SK-N-SH (cell line): ENCODE measurements around the gene AKAP9. TPM values are rescaled to one million over a fixed set of nuclear protein-coding genes. Genes with fewer than 3 reads are reported as not detected.

ENCODE experiments used
- CTCF ChIA-PET: fragments of 300-600, 350-600 bp; formaldehyde crosslinking; extraction: SDS; loops from one replicate; lab custom pipeline; 2021; lab: Yijun Ruan, JAX
- POLR2A ChIA-PET: fragments of 350-600 bp; sonication (Branson Sonifier 250); formaldehyde crosslinking; extraction: SDS; loops from one replicate; lab custom pipeline; 2020; ENCODE audit warnings: antibody characterized with exemption, inconsistent platforms; lab: Yijun Ruan, JAX
- DNase-seq: peaks from one replicate; pipeline ENCODE4 v3.0.0; 2012
- H2AFZ ChIP-seq: fragments of 200-600 bp; sonication (generic); 2 replicates; pipeline ENCODE4 v1.8.1; 2016; ENCODE audit warnings: antibody characterized with exemption, mild to moderate bottlenecking, low read depth
- H3F3A ChIP-seq: fragments of 200-600 bp; sonication (generic); replicated peaks from 2 replicates; pipeline ENCODE3; 2016; ENCODE audit warnings: antibody characterized with exemption, mild to moderate bottlenecking; ENCODE audit not compliant: insufficient read depth
- H3K27ac ChIP-seq, 2 experiments: fragments of 200-500 bp in 1 of 2; fragments of 200-600 bp in 1 of 2; sonication (Bioruptor generic) in 1 of 2; sonication (generic), shearing (Covaris generic) in 1 of 2; 2 replicates each; pipeline versions ENCODE4 v1.5.1 to v1.6.1; 2014 to 2016; ENCODE audit warnings: low read depth in 2 of 2, inconsistent platforms in 1 of 2, low read length in 1 of 2, mild to moderate bottlenecking in 1 of 2, mixed read lengths in 1 of 2
- H3K27me3 ChIP-seq: fragments of 200-600 bp; sonication (generic), shearing (Covaris generic); 2 replicates; pipeline ENCODE4 v1.6.1; 2016; ENCODE audit warnings: mixed run types; ENCODE audit not compliant: insufficient read depth
- H3K36me3 ChIP-seq, 2 experiments: fragments of 200-500 bp in 1 of 2; fragments of 200-600 bp in 1 of 2; sonication (Bioruptor generic) in 1 of 2; sonication (generic) in 1 of 2; replicated peaks in 1 of 2; 2 replicates each; pipeline versions ENCODE3 to v1.5.1; 2014 to 2016; ENCODE audit warnings: low read length in 1 of 2, mild to moderate bottlenecking in 1 of 2; ENCODE audit not compliant: insufficient read depth in 2 of 2, control insufficient read depth in 1 of 2
- H3K4me1 ChIP-seq, 2 experiments: fragments of 200-500 bp in 1 of 2; fragments of 200-600 bp in 1 of 2; sonication (Bioruptor generic) in 1 of 2; sonication (generic), shearing (Covaris generic) in 1 of 2; 2 replicates each; pipeline versions ENCODE4 v1.5.1 to v1.6.1; 2014 to 2016; ENCODE audit warnings: low read depth in 1 of 2, low read length in 1 of 2, mixed run types in 1 of 2; ENCODE audit not compliant: insufficient read depth in 2 of 2, control insufficient read depth in 1 of 2
- H3K4me2 ChIP-seq: fragments of 200-600 bp; sonication (generic), shearing (Covaris generic); 2 replicates; pipeline ENCODE4 v1.6.1; 2017; ENCODE audit warnings: mixed run types
- H3K4me3 ChIP-seq, 2 experiments: fragments of 200-500 bp in 1 of 2; fragments of 200-600 bp in 1 of 2; sonication (Bioruptor generic) in 1 of 2; sonication (generic), shearing (Covaris generic) in 1 of 2; 2 replicates each; pipeline versions ENCODE4 v1.5.1 to v1.8.1; 2014 to 2016; ENCODE audit warnings: low read depth in 2 of 2, inconsistent platforms in 1 of 2, low read length in 1 of 2, mild to moderate bottlenecking in 1 of 2, mixed read lengths in 1 of 2, moderate library complexity in 1 of 2
- H3K79me2 ChIP-seq: fragments of 200-600 bp; sonication (generic); 2 replicates; pipeline ENCODE4 v1.8.1; 2017; ENCODE audit warnings: mild to moderate bottlenecking; ENCODE audit not compliant: insufficient read depth
- H3K9ac ChIP-seq: fragments of 200-600 bp; sonication (generic); 2 replicates; pipeline ENCODE4 v1.6.1; 2017; ENCODE audit warnings: mixed run types
- H3K9me2 ChIP-seq: fragments of 200-600 bp; sonication (generic); 2 replicates; pipeline ENCODE4 v1.6.1; 2017; ENCODE audit warnings: mixed run types
- H3K9me3 ChIP-seq: fragments of 200-600 bp; sonication (generic); 2 replicates; pipeline ENCODE4 v1.6.1; 2017; ENCODE audit warnings: mixed run types, mild to moderate bottlenecking, moderate library complexity
- H4K20me1 ChIP-seq: fragments of 200-600 bp; sonication (generic); 2 replicates; pipeline ENCODE4 v1.6.1; 2017; ENCODE audit warnings: mild to moderate bottlenecking, mixed run types; ENCODE audit not compliant: insufficient read depth
- CHD2 ChIP-seq: fragments of 150-350 bp; IDR thresholded peaks from 2 replicates; pipeline ENCODE4 v1.6.1; 2018; ENCODE audit warnings: low read length; ENCODE audit not compliant: partially characterized antibody
- ELF1 ChIP-seq: IDR thresholded peaks from 2 replicates; pipeline ENCODE4 v1.4.0; 2012
- EP300 ChIP-seq, 2 experiments: IDR thresholded peaks; 2 replicates each; pipeline versions ENCODE4 v1.4.0 to v1.6.1; 2012; ENCODE audit warnings: borderline replicate concordance in 1 of 2, low read depth in 1 of 2, low read length in 1 of 2
- EZH2phosphoT487 ChIP-seq: fragments of 200-600 bp; sonication (generic); IDR thresholded peaks from 2 replicates; pipeline ENCODE4 v1.6.1; 2017; ENCODE audit warnings: low read depth, mixed run types, mild to moderate bottlenecking, antibody characterized with exemption, moderate library complexity, borderline replicate concordance
- FOXJ3 ChIP-seq: sonication (generic); formaldehyde crosslinking; IDR thresholded peaks from 2 replicates; pipeline ENCODE4 v1.5.1; 2020; ENCODE audit warnings: mild to moderate bottlenecking, missing genetic modification reagents
- GABPA ChIP-seq: IDR thresholded peaks from 2 replicates; pipeline ENCODE4 v1.4.0; 2012; ENCODE audit warnings: low read depth, mild to moderate bottlenecking
- GATA2 ChIP-seq: sonication (generic); formaldehyde crosslinking; IDR thresholded peaks from 2 replicates; pipeline ENCODE4 v1.5.0; 2020; ENCODE audit warnings: mild to moderate bottlenecking, missing genetic modification reagents
- NRF1 ChIP-seq: IDR thresholded peaks from 2 replicates; pipeline ENCODE4 v1.6.1; 2012; ENCODE audit warnings: low read depth, mild to moderate bottlenecking, low read length
- POLR2AphosphoS5 ChIP-seq: IDR thresholded peaks from 2 replicates; pipeline ENCODE4 v1.6.1; 2012; ENCODE audit warnings: low read depth, low read length
- SIN3A ChIP-seq: IDR thresholded peaks from 2 replicates; pipeline ENCODE4 v1.6.1; 2012; ENCODE audit warnings: low read depth, mild to moderate bottlenecking, low read length, moderate library complexity, borderline replicate concordance
- SMC3 ChIP-seq: IDR thresholded peaks from 2 replicates; pipeline ENCODE4 v1.6.1; 2012; ENCODE audit warnings: low read depth, low read length, improper control_type of control experiment
- TAF1 ChIP-seq: IDR thresholded peaks from 2 replicates; pipeline ENCODE4 v1.6.1; 2012; ENCODE audit warnings: low read depth, mild to moderate bottlenecking, low read length, moderate library complexity, borderline replicate concordance
- WGBS: methylation state at CpG from one replicate; pipeline ENCODE4 v1.1.6; 2017; ENCODE audit warnings: low lambda C conversion rate; 5-methylcytosine and 5-hydroxymethylcytosine counted together
- polyA plus RNA-seq, 3 experiments: library from polyadenylated mRNA; depleted of rRNA; stranded (reverse); fragments of >200 nt; gene quantifications; 2 replicates each; pipeline ENCODE4 v1.2.3, GENCODE V29; 2012
- TF ChIP-seq, protein P1 (sequence below): IDR thresholded peaks from 2 replicates; pipeline ENCODE4 v1.6.1; 2012; ENCODE audit warnings: mild to moderate bottlenecking, low read depth, low read length, moderate library complexity
- TF ChIP-seq, protein P2 (sequence below): IDR thresholded peaks from 2 replicates; pipeline ENCODE4 v1.4.0; 2012; ENCODE audit warnings: low read depth, borderline replicate concordance
- TF ChIP-seq, protein P3 (sequence below): fragments of 150-350 bp; IDR thresholded peaks from 2 replicates; pipeline ENCODE4 v1.6.1; 2017; ENCODE audit warnings: antibody characterized with exemption, low read length, low read depth, borderline replicate concordance
- TF ChIP-seq, protein P4 (sequence below): IDR thresholded peaks from 2 replicates; pipeline ENCODE4 v1.4.0; 2012; ENCODE audit warnings: low read depth

Gene AKAP9
- polyA plus RNA-seq, 1 of the 3 experiments (the other 2 are of a cell fraction), result 13.1 TPM

DNA sequence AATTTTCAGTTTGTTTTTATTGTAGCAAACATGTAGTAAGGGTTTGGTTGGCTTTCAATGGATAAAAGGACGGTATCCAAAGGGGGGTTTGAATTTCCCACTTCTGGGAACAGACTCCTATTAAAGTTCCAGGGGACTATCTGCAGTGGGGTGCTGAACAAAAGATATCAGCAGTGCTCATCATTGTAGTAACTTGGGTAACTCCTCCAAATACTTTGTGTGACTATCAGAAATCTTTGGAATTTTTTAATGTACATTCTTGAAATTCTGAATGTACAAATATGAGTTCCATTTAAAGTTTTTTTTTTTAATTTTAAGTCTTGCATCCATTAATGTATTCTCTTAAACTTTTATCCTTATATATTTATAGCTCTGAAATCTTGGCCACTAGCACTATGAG is 151.5 kb downstream of the AKAP9 start:
- Histone ChIP-seq H3K4me2 (no peak overlapping the region), H3K9ac (no peak overlapping the region), H3K27me3 (no peaks in the 10 kb centered on the region), H3F3A (peaks cover 8% of the 10 kb centered on the region), H3K36me3 (peaks cover 65 to 88% of the 10 kb centered on the region in 2 experiments), H3K9me2 (no peaks in the 10 kb centered on the region), H3K79me2 (no peaks in the 10 kb centered on the region), H3K4me1 (no peaks in the 10 kb centered on the region), H3K4me3 (no peak overlapping the region), H3K9me3 (no peaks in the 10 kb centered on the region), H2AFZ (no peak overlapping the region)
- no peak for DNase-seq
- ChIA-PET CTCF (interaction anchor here (1.0 to 1.4 kb wide), 5 partner anchors 9 to 262 kb away, joined by 3 to 5 read pairs (median 4); no protein-coding TSS in a partner anchor), POLR2A (no interaction called here)
- WGBS, result 95% methylated on average over 1 of the region's 1 CpG
- TF ChIP-seq POLR2AphosphoS5 (no peak), TAF1 (no peak), SIN3A (no peak), GATA2 (CRISPR knock-in tag) (no peak), CHD2 (no peak), EP300 (IDR thresholded peaks at IDR 0.05; ENCODE audit: borderline replicate concordance in 1 of 2, low read depth in 1 of 2, low read length in 1 of 2) (no peak), SMC3 (no peak), FOXJ3 (CRISPR knock-in tag) (no peak), NRF1 (no peak), GABPA (no peak), ELF1 (no peak), EZH2phosphoT487 (no peak)
- TF ChIP-seq, protein P1, sequence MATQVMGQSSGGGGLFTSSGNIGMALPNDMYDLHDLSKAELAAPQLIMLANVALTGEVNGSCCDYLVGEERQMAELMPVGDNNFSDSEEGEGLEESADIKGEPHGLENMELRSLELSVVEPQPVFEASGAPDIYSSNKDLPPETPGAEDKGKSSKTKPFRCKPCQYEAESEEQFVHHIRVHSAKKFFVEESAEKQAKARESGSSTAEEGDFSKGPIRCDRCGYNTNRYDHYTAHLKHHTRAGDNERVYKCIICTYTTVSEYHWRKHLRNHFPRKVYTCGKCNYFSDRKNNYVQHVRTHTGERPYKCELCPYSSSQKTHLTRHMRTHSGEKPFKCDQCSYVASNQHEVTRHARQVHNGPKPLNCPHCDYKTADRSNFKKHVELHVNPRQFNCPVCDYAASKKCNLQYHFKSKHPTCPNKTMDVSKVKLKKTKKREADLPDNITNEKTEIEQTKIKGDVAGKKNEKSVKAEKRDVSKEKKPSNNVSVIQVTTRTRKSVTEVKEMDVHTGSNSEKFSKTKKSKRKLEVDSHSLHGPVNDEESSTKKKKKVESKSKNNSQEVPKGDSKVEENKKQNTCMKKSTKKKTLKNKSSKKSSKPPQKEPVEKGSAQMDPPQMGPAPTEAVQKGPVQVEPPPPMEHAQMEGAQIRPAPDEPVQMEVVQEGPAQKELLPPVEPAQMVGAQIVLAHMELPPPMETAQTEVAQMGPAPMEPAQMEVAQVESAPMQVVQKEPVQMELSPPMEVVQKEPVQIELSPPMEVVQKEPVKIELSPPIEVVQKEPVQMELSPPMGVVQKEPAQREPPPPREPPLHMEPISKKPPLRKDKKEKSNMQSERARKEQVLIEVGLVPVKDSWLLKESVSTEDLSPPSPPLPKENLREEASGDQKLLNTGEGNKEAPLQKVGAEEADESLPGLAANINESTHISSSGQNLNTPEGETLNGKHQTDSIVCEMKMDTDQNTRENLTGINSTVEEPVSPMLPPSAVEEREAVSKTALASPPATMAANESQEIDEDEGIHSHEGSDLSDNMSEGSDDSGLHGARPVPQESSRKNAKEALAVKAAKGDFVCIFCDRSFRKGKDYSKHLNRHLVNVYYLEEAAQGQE, result no peak
- TF ChIP-seq, protein P2, sequence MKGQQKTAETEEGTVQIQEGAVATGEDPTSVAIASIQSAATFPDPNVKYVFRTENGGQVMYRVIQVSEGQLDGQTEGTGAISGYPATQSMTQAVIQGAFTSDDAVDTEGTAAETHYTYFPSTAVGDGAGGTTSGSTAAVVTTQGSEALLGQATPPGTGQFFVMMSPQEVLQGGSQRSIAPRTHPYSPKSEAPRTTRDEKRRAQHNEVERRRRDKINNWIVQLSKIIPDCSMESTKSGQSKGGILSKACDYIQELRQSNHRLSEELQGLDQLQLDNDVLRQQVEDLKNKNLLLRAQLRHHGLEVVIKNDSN, result no peak
- TF ChIP-seq, protein P3, sequence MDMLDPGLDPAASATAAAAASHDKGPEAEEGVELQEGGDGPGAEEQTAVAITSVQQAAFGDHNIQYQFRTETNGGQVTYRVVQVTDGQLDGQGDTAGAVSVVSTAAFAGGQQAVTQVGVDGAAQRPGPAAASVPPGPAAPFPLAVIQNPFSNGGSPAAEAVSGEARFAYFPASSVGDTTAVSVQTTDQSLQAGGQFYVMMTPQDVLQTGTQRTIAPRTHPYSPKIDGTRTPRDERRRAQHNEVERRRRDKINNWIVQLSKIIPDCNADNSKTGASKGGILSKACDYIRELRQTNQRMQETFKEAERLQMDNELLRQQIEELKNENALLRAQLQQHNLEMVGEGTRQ, result no peak
- TF ChIP-seq, protein P4, sequence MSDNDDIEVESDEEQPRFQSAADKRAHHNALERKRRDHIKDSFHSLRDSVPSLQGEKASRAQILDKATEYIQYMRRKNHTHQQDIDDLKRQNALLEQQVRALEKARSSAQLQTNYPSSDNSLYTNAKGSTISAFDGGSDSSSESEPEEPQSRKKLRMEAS, result no peak
- TF ChIP-seq, all 33 proteins: peak for 0
- Histone ChIP-seq H4K20me1 (no peaks in the 10 kb centered on the region), H3K27ac (no peak overlapping the region)
